ENCODE measurements around the gene SCGB2A2.

Gene SCGB2A2

DNA sequence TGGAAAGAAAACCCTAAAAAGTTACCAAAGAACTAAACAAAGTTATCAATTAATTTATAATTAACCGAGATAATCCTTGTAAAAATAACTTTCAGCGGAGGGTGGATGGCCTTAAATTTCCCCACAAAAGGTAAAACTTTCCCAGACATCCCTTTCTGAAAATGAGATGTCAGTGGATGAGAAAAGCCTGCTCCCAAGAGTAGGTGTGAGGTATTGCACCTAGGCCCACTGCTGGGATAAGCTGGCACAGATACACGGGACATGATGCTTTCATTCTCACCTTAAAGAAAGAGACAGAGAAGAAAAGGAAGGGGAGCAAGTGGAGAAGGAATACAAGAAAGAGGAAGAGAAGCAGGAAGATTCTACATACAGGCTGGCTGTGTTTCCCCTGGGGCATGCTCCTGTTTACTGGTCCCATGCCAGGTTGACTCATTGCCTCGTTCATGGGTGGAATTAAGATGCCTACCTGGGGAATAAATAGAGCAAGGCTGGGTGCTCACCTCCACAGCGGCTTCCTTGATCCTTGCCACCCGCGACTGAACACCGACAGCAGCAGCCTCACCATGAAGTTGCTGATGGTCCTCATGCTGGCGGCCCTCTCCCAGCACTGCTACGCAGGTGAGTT is at the start of gene SCGB2A2:
Gene SCGB2A2, plus strand, starts transcription at position 505 of the 625 bp plus-strand sequence. Its CDS starts 59 bp downstream, at position 564.
- no peak within 1 kb of the TSS for H3K4me3 ChIP-seq (ENCODE audit: low read depth, low read length)
- no peak for DNase-seq (ENCODE audit: low read depth)

GRCh38 chr11:62221498-62221897 is 48.5 kb upstream of the SCGB2A2 start:
- H3K4me3 ChIP-seq (ENCODE audit: low read depth, low read length), result no peak overlapping the region
- DNase-seq (ENCODE audit: low read depth), result no peak

- no peak overlapping the region for H3K4me3 ChIP-seq (ENCODE audit: low read depth, low read length)
- DNase-seq (ENCODE audit: low read depth), result no peak
These were observed 46.9 kb upstream of the SCGB2A2 start for GRCh38 chr11:62223095-62223494.

DNA sequence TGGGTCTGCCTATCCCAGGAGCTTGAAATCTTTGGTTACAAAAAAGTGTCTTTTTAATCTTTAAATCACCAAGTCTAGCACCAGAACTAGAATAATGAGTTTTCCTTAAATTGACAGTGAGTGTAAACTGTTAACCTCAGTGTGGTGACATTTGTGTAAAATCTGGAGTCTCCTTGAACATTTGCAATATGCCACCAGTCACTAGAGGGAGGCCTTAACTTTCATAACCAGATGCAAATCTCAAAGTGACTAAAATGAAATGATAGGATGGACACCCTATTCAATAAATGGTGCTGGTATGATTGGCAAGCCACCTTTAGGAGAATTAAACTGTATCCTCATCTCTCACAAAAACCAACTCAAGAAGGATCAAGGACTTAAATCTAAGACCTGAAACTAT is 36.2 kb upstream of the SCGB2A2 start:
- H3K4me3 ChIP-seq (ENCODE audit: low read depth, low read length), result no peak overlapping the region
- no peak for DNase-seq (ENCODE audit: low read depth)

DNA sequence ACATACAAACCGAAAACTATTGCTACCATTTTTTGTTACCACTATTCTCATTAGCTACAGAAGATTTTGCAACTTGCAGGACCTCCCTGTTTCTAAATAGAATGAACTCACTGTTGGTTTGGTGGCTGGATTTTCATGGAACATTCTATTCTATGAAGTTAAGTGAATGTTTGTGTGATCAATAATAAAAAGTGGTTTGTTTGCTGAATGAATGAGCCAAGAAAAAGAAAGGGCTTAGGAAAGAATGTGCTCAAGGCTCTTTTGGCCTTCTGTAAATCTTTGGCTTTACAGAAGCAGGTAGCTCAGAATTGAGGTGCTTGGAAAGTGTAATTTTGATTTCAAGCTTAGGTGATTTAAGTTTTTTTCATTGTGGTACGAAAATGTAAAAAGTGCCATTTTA is 33.8 kb upstream of the SCGB2A2 start:
- DNase-seq (ENCODE audit: low read depth), result no peak
- H3K4me3 ChIP-seq (ENCODE audit: low read depth, low read length), result no peak overlapping the region

DNA sequence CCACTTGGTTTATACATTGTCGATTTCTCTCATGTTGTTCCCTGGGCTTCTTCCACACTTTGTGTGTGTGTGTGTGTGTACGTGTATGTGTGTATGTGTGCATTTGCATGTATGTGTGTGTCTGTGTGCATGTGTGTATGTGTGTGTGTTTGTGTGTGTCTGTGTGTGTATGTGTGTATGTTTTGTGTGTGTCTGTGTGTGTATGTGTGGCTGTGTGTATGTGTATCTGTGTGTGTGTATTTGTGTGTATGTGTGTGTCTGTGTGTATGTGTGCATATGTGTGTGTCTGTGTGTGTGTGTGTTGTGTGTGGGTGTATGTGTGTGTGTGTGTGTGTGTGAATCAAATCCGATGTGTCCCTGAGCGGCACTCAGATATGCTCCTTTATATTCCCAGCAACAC is 32.5 kb upstream of the SCGB2A2 start:
- H3K4me3 ChIP-seq (ENCODE audit: low read depth, low read length), result no peak overlapping the region

GRCh38 chr11:62238151-62238550 is 31.8 kb upstream of the SCGB2A2 start:
- DNase-seq (ENCODE audit: low read depth), result no peak
- no peak overlapping the region for H3K4me3 ChIP-seq (ENCODE audit: low read depth, low read length)

More for the DNA sequence above, 32.5 kb upstream of the SCGB2A2 start:
- no peak for DNase-seq (ENCODE audit: low read depth)

DNA sequence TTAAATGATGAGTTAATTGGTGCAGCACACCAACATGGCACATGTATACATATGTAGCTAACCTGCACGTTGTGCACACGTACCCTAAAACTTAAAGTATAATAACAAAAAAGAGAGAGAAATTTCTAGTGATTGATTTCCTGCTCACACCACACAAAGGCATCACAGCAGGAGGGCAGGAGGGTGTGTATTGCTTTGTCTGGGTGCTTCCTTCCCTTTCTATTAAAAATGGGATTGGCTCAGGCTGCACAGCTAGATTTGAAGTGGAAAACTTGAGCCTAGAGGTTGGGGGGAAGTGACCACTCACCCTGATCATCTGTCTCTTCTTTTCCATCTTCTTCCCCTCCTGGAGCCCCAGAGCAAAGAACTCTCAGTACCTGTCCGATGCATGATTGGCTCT is 28.9 kb upstream of the SCGB2A2 start:
- no peak for DNase-seq (ENCODE audit: low read depth)
- H3K4me3 ChIP-seq (ENCODE audit: low read depth, low read length), result no peak overlapping the region

GRCh38 chr11:62242021-62242420 is 27.9 kb upstream of the SCGB2A2 start, which contains the start of gene SCGB1D2:
Gene SCGB1D2 (plus strand): TSS chr11:62242239. CDS start chr11:62242308, 69 bp downstream.
- no peak for DNase-seq (ENCODE audit: low read depth)
- no peak within 1 kb of the TSS for H3K4me3 ChIP-seq (ENCODE audit: low read depth, low read length)

GRCh38 chr11:62245271-62245753 is 24.6 kb upstream of the SCGB2A2 start:
- no peak for DNase-seq (ENCODE audit: low read depth)
- no peak overlapping the region for H3K4me3 ChIP-seq (ENCODE audit: low read depth, low read length)

GRCh38 chr11:62251698-62252097 is 18.3 kb upstream of the SCGB2A2 start:
- H3K4me3 ChIP-seq (ENCODE audit: low read depth, low read length), result no peak overlapping the region
- DNase-seq (ENCODE audit: low read depth), result no peak

DNA sequence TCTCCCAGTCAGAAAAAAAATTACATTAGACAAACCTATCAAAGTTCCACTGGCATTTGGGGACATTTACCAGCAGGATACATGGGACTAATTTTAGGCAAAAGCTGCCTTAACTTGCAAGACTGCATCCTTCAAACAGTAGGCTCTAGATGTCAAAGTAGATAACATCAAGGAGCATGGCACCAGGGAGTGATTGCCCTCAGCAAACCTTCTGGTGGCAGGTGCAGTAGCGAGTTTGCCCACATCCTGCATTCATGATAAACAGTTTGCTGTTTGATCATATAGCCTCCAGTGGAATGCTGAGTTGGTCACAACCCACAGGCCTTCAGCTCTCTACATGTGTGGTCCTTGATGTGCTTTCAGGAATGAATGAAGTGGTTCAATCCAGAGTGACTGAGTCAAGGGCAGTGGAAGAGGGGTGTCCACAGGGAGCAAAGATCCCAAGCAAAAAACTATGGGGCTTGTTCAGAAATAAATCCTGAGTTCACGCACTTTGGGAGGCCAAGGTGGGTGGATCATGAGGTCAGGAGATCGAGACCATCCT is 15.9 kb upstream of the SCGB2A2 start:
- no peak for DNase-seq (ENCODE audit: low read depth)
- no peak overlapping the region for H3K4me3 ChIP-seq (ENCODE audit: low read depth, low read length)

DNA sequence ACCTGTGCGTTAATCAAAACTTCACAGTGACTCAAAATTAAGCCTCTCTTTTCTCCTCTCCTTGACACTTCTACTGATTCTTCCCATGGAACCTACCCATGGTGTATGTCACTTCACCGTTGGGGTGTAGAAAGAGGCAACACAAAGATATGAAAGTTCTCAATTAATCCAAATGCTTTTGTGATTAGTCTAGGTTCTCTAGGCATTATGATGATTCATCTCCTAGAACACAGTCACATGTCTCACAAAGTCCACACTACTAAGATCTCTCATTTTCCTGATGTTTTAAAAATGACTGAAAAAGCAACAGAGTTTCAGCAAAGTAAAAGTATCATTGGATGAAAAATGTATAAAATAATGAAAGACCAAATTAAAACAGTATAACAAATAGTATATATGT is 13.7 kb upstream of the SCGB2A2 start:
- DNase-seq (ENCODE audit: low read depth), result no peak
- no peak overlapping the region for H3K4me3 ChIP-seq (ENCODE audit: low read depth, low read length)

DNA sequence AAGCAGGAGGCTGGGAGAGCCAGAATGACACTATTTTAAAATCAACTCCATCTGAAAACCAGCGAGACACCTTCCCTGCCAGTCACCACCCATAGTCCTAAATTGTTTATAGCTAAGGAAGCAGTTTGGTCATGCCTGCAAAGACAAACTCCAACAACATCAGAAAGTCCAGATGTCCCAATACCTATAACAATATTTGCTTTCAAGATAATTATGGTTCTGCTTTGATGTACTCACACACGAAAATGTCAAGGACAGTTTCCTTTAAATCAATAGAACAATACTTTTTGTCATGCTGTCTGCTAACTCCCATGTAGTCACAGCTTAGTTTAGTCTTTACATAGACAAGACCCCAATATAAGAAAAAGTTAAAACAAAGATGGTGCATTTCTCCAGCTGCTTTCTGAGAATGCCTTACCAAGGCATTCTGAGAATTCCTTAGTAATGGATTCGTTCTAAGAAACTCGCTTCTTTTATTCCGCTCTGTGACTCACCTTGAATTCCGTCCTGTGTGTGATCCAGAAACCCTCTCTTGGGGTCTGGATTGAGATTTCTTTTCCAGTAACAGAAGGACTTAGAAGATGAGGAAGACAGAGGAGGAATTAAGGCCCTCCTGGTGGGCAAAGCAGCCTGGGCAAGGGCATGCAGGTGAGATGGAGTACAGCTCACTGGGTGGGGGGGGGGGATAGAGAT is 9.6 kb upstream of the SCGB2A2 start:
- no peak for DNase-seq (ENCODE audit: low read depth)
- no peak overlapping the region for H3K4me3 ChIP-seq (ENCODE audit: low read depth, low read length)

GRCh38 chr11:62264004-62264403 is 6.0 kb upstream of the SCGB2A2 start:
- no peak overlapping the region for H3K4me3 ChIP-seq (ENCODE audit: low read depth, low read length)
- DNase-seq (ENCODE audit: low read depth), result peak; percentile 2

DNA sequence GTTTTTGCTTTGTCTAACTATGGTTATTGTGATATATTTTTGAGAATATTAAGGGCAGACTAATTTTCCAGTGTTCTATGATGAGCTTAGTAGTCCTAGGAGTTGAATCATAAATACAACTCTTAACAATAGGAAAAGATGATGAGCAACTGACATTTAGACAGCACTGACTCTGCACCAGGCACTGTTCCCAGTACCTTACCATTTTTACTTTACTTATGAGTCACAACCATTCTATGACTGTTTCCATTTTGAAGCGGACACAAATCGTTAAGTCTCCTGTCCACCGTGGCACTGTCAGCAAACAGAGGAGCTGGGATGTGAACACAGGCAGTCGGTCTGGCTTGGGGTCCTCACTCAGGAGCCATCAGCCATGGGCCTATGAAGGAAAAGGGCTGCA is 3.4 kb upstream of the SCGB2A2 start:
- DNase-seq (ENCODE audit: low read depth), result no peak

GRCh38 chr11:62267050-62267449 is 2.9 kb upstream of the SCGB2A2 start:
- H3K4me3 ChIP-seq (ENCODE audit: low read depth, low read length), result no peak overlapping the region
- no peak for DNase-seq (ENCODE audit: low read depth)

More for the DNA sequence above, 3.4 kb upstream of the SCGB2A2 start:
- H3K4me3 ChIP-seq (ENCODE audit: low read depth, low read length), result no peak overlapping the region

- DNase-seq (ENCODE audit: low read depth), result no peak
- no peak overlapping the region for H3K4me3 ChIP-seq (ENCODE audit: low read depth, low read length)
These were observed 2.4 kb upstream of the SCGB2A2 start for GRCh38 chr11:62267576-62267975.

- no peak overlapping the region for H3K4me3 ChIP-seq (ENCODE audit: low read depth, low read length)
- DNase-seq (ENCODE audit: low read depth), result no peak
These were observed 3.3 kb downstream of the SCGB2A2 start for GRCh38 chr11:62273284-62273683.

DNA sequence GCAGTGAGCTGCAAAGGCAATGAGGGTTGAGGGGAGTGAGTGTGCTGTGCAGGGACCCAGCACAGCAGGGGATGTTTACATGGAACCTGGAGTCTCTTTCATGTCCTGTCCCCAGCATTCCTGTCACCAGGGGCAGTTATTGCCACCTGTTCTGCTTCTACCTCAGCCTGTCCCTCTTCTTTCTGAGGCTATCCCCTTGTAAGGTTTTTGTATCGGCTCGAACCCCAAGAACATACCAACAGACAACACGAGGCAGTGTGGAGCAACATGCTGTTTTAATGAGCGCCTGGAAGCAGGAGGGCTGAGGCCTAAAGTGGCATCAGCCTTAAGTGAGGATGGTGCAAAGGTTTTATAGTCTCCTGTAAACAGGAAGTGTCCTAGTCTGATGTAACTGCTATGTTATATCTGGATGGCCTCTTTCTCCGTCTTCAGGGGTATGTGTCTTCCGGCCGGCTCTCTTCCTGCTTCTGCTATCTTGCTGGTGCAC is 3.9 kb downstream of the SCGB2A2 start:
- no peak for DNase-seq (ENCODE audit: low read depth)
- H3K4me3 ChIP-seq (ENCODE audit: low read depth, low read length), result no peak overlapping the region

DNA sequence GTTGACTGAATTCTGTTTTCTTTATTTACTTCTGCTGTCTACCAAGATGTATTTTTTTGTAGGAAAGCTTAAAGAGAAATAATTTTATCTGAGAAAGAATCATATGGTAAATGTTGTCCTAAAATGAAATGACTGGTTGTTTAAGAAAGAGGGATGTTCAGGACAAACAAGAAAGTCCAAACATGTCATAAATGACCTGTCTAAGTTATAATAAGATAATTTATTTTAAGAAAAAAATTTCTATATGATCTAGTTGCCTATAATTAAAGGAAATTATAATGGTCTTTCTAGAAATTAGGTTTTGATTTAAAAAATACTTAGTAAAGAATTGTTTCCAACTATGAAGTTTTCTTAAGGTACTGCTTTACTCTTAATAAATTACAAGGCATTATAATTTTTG is 10.5 kb downstream of the SCGB2A2 start:
- no peak overlapping the region for H3K4me3 ChIP-seq (ENCODE audit: low read depth, low read length)
- DNase-seq (ENCODE audit: low read depth), result no peak

Measured in skeletal muscle cell (primary cell).